K562 (cell line): Measurements from ENCODE around the gene GLIS2. TPM values are rescaled to one million over a fixed set of nuclear protein-coding genes. Genes with fewer than 3 reads are reported as not detected.

Source experiments
- CBX5 ChIP-seq: IDR thresholded peaks from 2 replicates; pipeline ENCODE4 v1.6.1; 2014; ENCODE audit warnings: low read depth, borderline replicate concordance
- DMBX1 ChIP-seq: fragments of 250-450 bp; sonication (Bioruptor Pico); IDR thresholded peaks from 2 replicates; pipeline ENCODE4 v1.8.0; 2022; ENCODE audit warnings: inconsistent platforms, mild to moderate bottlenecking, moderate library complexity, borderline replicate concordance
- ERF ChIP-seq: fragments of 450-650 bp; formaldehyde crosslinking; IDR thresholded peaks from 2 replicates; pipeline ENCODE4 v1.4.0; 2020; ENCODE audit warnings: mild to moderate bottlenecking, mixed read lengths
- ESRRA ChIP-seq: fragments of 450-650 bp; IDR thresholded peaks from 2 replicates; pipeline ENCODE4 v1.6.1; 2014; ENCODE audit warnings: low read depth, mild to moderate bottlenecking, moderate library complexity, borderline replicate concordance
- HNRNPK ChIP-seq: fragments of 200-400 bp; formaldehyde crosslinking; IDR thresholded peaks from one replicate; pipeline ENCODE4 v1.6.1; 2018; ENCODE audit warnings: mild to moderate bottlenecking, low read depth, low read length; ENCODE audit not compliant: poor library complexity, severe bottlenecking
- HNRNPL ChIP-seq: fragments of 200-400 bp; formaldehyde crosslinking; IDR thresholded peaks from 2 replicates; pipeline ENCODE4 v1.6.1; 2017; ENCODE audit warnings: low read depth, mild to moderate bottlenecking, low read length
- ILF3 ChIP-seq: fragments of 450-650 bp; IDR thresholded peaks from 2 replicates; pipeline ENCODE4 v1.6.1; 2018; ENCODE audit warnings: antibody characterized with exemption, mild to moderate bottlenecking, moderate library complexity, borderline replicate concordance
- MTA1 ChIP-seq: fragments of 450-650 bp; IDR thresholded peaks from 2 replicates; pipeline ENCODE4 v1.6.1; 2017; ENCODE audit warnings: borderline replicate concordance
- NFIC ChIP-seq: fragments of 450-650 bp; IDR thresholded peaks from 2 replicates; pipeline ENCODE4 v1.6.1; 2017; ENCODE audit warnings: mild to moderate bottlenecking, inconsistent platforms
- RCOR1 ChIP-seq, 2 experiments: IDR thresholded peaks; 2 replicates each; pipeline ENCODE4 v1.6.1; 2012; ENCODE audit warnings: low read depth in 2 of 2, low read length in 2 of 2, borderline replicate concordance in 1 of 2, improper control_type of control experiment in 1 of 2
- STAT5A ChIP-seq: IDR thresholded peaks from 2 replicates; pipeline ENCODE4 v1.6.1; 2012; ENCODE audit warnings: low read length, inconsistent platforms, borderline replicate concordance
- TRIM28 ChIP-seq: fragments of 450-650 bp; IDR thresholded peaks from 2 replicates; pipeline ENCODE4 v1.6.1; 2017
- ZNF436 ChIP-seq: fragments of 250-450, 450-650 bp; sonication (Bioruptor Pico); formaldehyde crosslinking; IDR thresholded peaks from 2 replicates; pipeline ENCODE4 v1.7.0; 2020; ENCODE audit warnings: mild to moderate bottlenecking
- polyA plus RNA-seq, 8 experiments: library from polyadenylated mRNA; depleted of rRNA in 4 of 8; stranded (reverse) in 5 of 8; unstranded in 3 of 8; fragments of >200 nt; fragmentation: Nextera tagmentation in 2 of 8; fragmentation: Illumina TruSeq in 1 of 8; extraction: Ambion mirVana in 2 of 8; extraction: Trizol in 1 of 8; gene quantifications; 2 replicates each; pipeline versions ENCODE4 v1.2.1 to v1.2.3, GENCODE V29; 2011 to 2014; ENCODE audit warnings: inconsistent platforms in 1 of 8, missing spikeins in 1 of 8
- total RNA-seq, 7 experiments: library from RNA; depleted of rRNA in 6 of 7; stranded (reverse); fragments of >200 nt in 6 of 7; fragmentation: Illumina TruSeq in 2 of 7; extraction: Trizol in 2 of 7; gene quantifications; 2 replicates each; pipeline versions ENCODE4 v1.2.1 to v1.2.3, GENCODE V29; 2011 to 2021; ENCODE audit warnings: low replicate concordance in 1 of 7
- TF ChIP-seq, protein P1 (sequence below): fragments of 250-450 bp; sonication (Bioruptor Pico); IDR thresholded peaks from 2 replicates; pipeline ENCODE4 v1.4.0; 2020; ENCODE audit warnings: mild to moderate bottlenecking, moderate library complexity
- TF ChIP-seq, protein P2 (sequence below): sonication (generic); formaldehyde crosslinking; IDR thresholded peaks from 2 replicates; pipeline ENCODE4 v1.5.0; 2020; ENCODE audit warnings: missing genetic modification reagents
- TF ChIP-seq, protein P3 (sequence below), 2 experiments: fragments of 450-650 bp in 1 of 2; sonication (generic) in 1 of 2; formaldehyde crosslinking in 1 of 2; IDR thresholded peaks; 2 replicates each; pipeline versions ENCODE4 v1.7.1 to v1.9.0; 2016 to 2022; ENCODE audit warnings: inconsistent platforms in 1 of 2, mild to moderate bottlenecking in 1 of 2, missing genetic modification reagents in 1 of 2

The GLIS2 gene
- total and polyA plus RNA-seq, 9 of the 15 experiments (the other 6 are each of a cell fraction or from before 2014, with no cell fraction given), result 0.10 to 9.0 (median 0.57) TPM

DNA sequence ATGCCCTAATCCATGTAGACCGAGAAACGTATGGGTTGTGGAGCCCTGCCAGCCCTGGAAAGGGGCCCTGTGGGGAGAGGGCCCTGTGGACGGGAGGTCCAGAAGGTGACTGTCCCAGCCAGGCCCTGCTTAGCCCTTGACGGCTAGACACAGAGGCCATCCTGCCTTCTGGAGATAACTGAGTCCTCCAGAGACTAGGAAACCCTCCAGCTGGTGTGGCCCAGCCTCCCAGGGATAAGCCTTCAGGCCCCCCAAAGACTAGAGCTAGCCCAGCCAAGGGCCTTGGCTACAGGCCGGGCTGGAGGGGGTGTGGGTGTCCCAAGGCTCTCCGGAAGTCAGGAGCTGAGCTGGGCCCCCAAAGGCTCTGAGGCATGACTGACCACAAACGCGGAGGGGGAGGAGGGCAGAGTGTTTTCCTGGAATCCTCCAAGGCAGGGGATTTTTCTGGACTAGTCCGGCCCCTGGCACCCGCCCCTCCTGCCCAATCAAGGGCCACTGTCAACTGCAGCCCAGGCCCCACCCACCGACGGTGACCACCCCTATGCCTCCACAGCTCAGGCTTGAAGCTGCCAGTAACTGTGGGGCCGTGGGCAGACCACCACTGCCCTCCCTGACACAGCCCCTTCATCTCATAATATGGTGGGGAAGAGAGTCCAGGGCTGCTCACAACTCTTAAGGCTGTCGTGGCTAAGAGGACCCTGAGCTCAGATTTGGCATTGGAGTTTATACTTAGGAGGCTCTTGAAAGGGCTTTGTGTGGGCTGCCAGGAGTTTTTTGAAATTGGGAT, 54.9 kb downstream of the GLIS2 start (continued):
- TF ChIP-seq RCOR1 (IDR thresholded peaks at IDR 0.05; ENCODE audit: borderline replicate concordance in 1 of 2, low read depth in 2 of 2, low read length in 2 of 2) (no peak; a peak in 1 of 4 replicates), DMBX1 (CRISPR knock-in tag) (peak; percentile 44; the same call in 1 of the 2 replicates), TRIM28 (no peak), HNRNPK (no peak), ZNF436 (CRISPR knock-in tag) (no peak), STAT5A (peak; percentile 74; the same call in 1 of the 2 replicates), HNRNPL (no peak), CBX5 (no peak), ESRRA (peak; percentile 43; the same call in 1 of the 2 replicates), ILF3 (no peak), NFIC (0 out of 2 replicates have a peak, but pooled peaks have one; percentile 7), ERF (no peak), MTA1 (no peak)
- TF ChIP-seq, protein P1, sequence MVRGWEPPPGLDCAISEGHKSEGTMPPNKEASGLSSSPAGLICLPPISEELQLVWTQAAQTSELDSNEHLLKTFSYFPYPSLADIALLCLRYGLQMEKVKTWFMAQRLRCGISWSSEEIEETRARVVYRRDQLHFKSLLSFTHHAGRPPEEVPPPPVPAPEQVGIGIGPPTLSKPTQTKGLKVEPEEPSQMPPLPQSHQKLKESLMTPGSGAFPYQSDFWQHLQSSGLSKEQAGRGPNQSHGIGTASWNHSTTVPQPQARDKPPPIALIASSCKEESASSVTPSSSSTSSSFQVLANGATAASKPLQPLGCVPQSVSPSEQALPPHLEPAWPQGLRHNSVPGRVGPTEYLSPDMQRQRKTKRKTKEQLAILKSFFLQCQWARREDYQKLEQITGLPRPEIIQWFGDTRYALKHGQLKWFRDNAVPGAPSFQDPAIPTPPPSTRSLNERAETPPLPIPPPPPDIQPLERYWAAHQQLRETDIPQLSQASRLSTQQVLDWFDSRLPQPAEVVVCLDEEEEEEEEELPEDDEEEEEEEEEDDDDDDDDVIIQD (CRISPR knock-in tag), result no peak
- TF ChIP-seq, protein P2, sequence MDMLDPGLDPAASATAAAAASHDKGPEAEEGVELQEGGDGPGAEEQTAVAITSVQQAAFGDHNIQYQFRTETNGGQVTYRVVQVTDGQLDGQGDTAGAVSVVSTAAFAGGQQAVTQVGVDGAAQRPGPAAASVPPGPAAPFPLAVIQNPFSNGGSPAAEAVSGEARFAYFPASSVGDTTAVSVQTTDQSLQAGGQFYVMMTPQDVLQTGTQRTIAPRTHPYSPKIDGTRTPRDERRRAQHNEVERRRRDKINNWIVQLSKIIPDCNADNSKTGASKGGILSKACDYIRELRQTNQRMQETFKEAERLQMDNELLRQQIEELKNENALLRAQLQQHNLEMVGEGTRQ (CRISPR knock-in tag), result no peak
- TF ChIP-seq, protein P3, sequence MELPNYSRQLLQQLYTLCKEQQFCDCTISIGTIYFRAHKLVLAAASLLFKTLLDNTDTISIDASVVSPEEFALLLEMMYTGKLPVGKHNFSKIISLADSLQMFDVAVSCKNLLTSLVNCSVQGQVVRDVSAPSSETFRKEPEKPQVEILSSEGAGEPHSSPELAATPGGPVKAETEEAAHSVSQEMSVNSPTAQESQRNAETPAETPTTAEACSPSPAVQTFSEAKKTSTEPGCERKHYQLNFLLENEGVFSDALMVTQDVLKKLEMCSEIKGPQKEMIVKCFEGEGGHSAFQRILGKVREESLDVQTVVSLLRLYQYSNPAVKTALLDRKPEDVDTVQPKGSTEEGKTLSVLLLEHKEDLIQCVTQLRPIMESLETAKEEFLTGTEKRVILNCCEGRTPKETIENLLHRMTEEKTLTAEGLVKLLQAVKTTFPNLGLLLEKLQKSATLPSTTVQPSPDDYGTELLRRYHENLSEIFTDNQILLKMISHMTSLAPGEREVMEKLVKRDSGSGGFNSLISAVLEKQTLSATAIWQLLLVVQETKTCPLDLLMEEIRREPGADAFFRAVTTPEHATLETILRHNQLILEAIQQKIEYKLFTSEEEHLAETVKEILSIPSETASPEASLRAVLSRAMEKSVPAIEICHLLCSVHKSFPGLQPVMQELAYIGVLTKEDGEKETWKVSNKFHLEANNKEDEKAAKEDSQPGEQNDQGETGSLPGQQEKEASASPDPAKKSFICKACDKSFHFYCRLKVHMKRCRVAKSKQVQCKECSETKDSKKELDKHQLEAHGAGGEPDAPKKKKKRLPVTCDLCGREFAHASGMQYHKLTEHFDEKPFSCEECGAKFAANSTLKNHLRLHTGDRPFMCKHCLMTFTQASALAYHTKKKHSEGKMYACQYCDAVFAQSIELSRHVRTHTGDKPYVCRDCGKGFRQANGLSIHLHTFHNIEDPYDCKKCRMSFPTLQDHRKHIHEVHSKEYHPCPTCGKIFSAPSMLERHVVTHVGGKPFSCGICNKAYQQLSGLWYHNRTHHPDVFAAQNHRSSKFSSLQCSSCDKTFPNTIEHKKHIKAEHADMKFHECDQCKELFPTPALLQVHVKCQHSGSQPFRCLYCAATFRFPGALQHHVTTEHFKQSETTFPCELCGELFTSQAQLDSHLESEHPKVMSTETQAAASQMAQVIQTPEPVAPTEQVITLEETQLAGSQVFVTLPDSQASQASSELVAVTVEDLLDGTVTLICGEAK (IDR thresholded peaks at IDR 0.05), result no peak
- TF ChIP-seq, protein P3 (CRISPR knock-in tag; IDR thresholded peaks at IDR 0.05), result no peak
